Activated T-cell treated with anti-CD3 and anti-CD28 coated beads, Interleukin-2, amount 50 U/mL, for 24 hours (primary cell): ENCODE measurements around the gene ZC3H14.

Experiments
- DNase-seq: peaks from one replicate; pipeline ENCODE4 v3.0.0-alpha.2; 2020
- H3K27ac Mint-ChIP-seq: 2 replicates; pipeline ENCODE4 v1.8.0; 2020; ENCODE audit warnings: mild to moderate bottlenecking, mixed read lengths
- H3K27me3 Mint-ChIP-seq: 2 replicates; pipeline ENCODE4 v1.8.0; 2020; ENCODE audit warnings: mixed read lengths
- H3K36me3 Mint-ChIP-seq: 2 replicates; pipeline ENCODE4 v1.8.0; 2020; ENCODE audit warnings: low read depth, mixed read lengths
- H3K4me1 Mint-ChIP-seq: 2 replicates; pipeline ENCODE4 v1.8.0; 2020; ENCODE audit warnings: low read depth, mixed read lengths
- H3K4me3 Mint-ChIP-seq: 2 replicates; pipeline ENCODE4 v1.8.0; 2020; ENCODE audit warnings: mild to moderate bottlenecking, moderate library complexity, mixed read lengths
- H3K9me3 Mint-ChIP-seq: 2 replicates; pipeline ENCODE4 v1.8.0; 2020; ENCODE audit warnings: mixed read lengths

The ZC3H14 gene

DNA sequence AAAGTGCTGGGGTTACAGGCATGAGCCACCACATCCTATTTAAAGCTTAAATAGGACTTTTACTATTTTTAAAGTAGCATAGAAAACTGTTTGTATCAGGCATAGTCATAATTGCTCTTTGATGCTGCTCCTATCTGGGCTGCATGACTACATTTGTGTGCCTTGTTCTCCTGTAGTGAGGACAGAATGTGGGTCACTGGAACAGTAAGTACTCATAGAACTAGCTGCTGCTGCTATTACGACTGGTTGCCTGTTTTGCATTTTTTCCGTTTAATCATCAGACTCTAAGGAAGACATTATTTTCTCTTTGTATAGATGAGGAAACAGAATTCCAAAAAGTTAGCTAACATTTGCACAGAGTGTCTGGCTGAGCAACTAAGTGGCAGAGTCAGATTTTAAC lies 42.8 kb downstream of the ZC3H14 start:
- no peaks in the 10 kb centered on the region for H3K27me3 Mint-ChIP-seq
- DNase-seq: no peak
- H3K36me3 Mint-ChIP-seq: peaks cover 95% of the 10 kb centered on the region
- H3K4me3 Mint-ChIP-seq: no peak overlapping the region
- H3K4me1 Mint-ChIP-seq: peaks cover 27% of the 10 kb centered on the region
- H3K9me3 Mint-ChIP-seq: no peaks in the 10 kb centered on the region
- H3K27ac Mint-ChIP-seq: peak overlapping the region; percentile 66

GRCh38 chr14:88607829-88608228 lies 45.0 kb downstream of the ZC3H14 start:
- H3K36me3 Mint-ChIP-seq: peaks cover 93% of the 10 kb centered on the region

DNA sequence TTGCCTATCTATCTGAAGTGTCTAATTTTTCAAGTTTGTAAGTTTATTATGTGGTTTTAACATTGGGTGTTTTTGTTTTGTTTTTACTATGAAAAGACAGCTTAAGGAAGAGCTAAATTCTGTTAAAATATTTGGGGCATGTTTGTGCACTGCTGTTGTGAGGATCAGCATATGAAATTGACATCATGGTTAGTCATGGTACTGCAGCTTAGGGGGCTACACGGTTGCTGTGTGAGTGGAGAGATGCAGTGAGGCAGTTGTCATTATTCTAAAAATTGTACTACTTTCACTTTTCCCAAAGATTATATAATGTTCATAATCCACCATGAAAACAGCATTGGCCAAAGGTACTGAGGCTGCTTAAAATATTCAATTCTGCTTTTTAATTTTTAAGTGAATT lies 49.0 kb downstream of the ZC3H14 start:
- no peaks in the 10 kb centered on the region for H3K9me3 Mint-ChIP-seq
- H3K36me3 Mint-ChIP-seq: peaks cover 93% of the 10 kb centered on the region
- DNase-seq: no peak
- peak overlapping the region; percentile 31 for H3K27ac Mint-ChIP-seq
- peaks cover 19% of the 10 kb centered on the region for H3K4me1 Mint-ChIP-seq
- no peaks in the 10 kb centered on the region for H3K27me3 Mint-ChIP-seq
- no peak overlapping the region for H3K4me3 Mint-ChIP-seq

More at GRCh38 chr14:88607829-88608228, 45.0 kb downstream of the ZC3H14 start:
- Mint-ChIP-seq H3K4me3 (no peak overlapping the region), H3K27me3 (no peaks in the 10 kb centered on the region), H3K9me3 (no peaks in the 10 kb centered on the region), H3K4me1 (peaks cover 21% of the 10 kb centered on the region), H3K27ac (no peak overlapping the region)
- DNase-seq: no peak

DNA sequence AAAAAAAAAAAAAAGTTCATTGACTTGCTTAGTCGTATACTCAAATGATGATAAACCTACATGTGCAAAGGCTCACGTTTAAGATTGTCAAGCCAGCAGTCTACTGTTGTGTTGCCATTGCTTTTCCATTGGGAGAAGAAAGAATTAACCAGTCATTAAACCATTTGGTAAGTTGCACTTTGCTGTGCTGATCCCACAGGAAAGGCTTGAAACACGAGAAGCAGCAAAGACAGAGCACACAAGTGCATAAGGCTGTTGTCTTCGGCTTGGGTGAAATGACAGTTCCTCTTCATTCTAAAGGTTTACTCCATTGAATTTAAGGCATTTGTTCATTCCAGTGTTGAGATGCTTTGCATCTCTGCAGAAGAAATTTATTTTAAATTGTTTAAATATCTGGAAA lies 50.1 kb downstream of the ZC3H14 start:
- no peaks in the 10 kb centered on the region for H3K27me3 Mint-ChIP-seq
- H3K36me3 Mint-ChIP-seq: peaks cover 90% of the 10 kb centered on the region
- H3K4me1 Mint-ChIP-seq: peaks cover 17% of the 10 kb centered on the region
- H3K4me3 Mint-ChIP-seq: no peak overlapping the region
- H3K9me3 Mint-ChIP-seq: no peaks in the 10 kb centered on the region
- peak overlapping the region; percentile 12 for H3K27ac Mint-ChIP-seq
- no peak for DNase-seq

GRCh38 chr14:88613552-88614010 lies 50.7 kb downstream of the ZC3H14 start:
- Mint-ChIP-seq H3K9me3 (no peaks in the 10 kb centered on the region), H3K36me3 (peaks cover 91% of the 10 kb centered on the region), H3K4me1 (peaks cover 17% of the 10 kb centered on the region), H3K27me3 (no peaks in the 10 kb centered on the region), H3K4me3 (no peak overlapping the region), H3K27ac (peak overlapping the region; percentile 67)
- no peak for DNase-seq

DNA sequence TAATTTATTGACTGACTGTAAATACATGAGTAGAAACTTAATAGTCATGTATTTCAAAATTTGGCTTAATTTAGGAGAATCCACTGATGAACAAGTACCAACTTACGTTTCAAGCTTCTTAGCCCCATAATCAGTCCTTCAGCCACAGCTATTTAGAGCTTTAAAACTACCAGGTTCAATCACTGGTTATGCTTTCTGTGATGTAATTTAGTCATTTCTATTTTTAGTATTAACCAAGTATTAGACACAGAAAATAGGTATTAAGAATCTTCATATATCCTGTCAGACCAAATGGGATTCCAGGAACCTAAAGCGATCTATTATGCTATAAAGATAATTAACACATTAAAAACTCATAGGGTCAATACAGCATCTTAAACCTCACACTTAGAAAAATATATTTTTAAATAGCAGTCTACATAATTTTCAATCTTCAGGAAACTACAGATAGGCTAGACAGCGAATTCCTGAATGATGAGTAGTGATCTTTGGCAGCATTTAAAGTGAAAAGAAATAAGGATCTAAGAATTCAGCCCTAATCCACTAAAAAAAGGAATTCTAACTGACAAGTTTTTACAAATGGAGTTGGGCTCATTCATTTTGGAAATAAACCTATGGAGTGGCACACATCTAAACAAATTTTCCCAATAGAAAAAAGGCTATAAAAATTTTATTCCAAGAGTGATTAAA lies 51.5 kb downstream of the ZC3H14 start:
- Mint-ChIP-seq H3K36me3 (peaks cover 85% of the 10 kb centered on the region), H3K4me3 (no peak overlapping the region), H3K27me3 (no peaks in the 10 kb centered on the region)

DNA sequence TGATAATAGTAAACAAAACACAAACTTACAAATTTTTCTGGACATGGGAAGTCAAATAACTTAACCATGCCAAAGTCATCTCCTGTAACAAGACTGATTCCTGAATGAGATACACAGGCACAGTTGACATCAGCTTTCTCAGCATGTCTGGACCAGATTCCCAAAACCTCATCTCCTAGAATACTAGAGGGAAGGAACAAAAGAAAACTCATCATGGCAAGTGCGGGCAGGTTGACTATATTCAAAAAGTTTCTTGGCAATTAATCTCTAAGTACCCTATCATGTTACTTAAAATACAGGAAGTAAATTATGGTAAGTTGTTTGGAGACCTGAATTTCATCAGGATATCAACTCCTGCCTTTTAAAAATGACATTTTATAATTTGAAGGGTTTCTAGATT lies 53.9 kb downstream of the ZC3H14 start:
- peaks cover 17% of the 10 kb centered on the region for H3K4me1 Mint-ChIP-seq
- no peak overlapping the region for H3K4me3 Mint-ChIP-seq
- no peaks in the 10 kb centered on the region for H3K9me3 Mint-ChIP-seq
- no peaks in the 10 kb centered on the region for H3K27me3 Mint-ChIP-seq
- H3K36me3 Mint-ChIP-seq: peaks cover 76% of the 10 kb centered on the region
- DNase-seq: no peak
- peak overlapping the region; percentile 32 for H3K27ac Mint-ChIP-seq

More for the DNA sequence above, 51.5 kb downstream of the ZC3H14 start:
- Mint-ChIP-seq H3K9me3 (no peaks in the 10 kb centered on the region), H3K4me1 (peaks cover 17% of the 10 kb centered on the region), H3K27ac (peak overlapping the region; percentile 67)
- no peak for DNase-seq

- Mint-ChIP-seq H3K9me3 (no peaks in the 10 kb centered on the region), H3K4me3 (no peak overlapping the region), H3K27me3 (no peaks in the 10 kb centered on the region), H3K4me1 (peaks cover 13% of the 10 kb centered on the region), H3K36me3 (peaks cover 75% of the 10 kb centered on the region), H3K27ac (no peak overlapping the region)
- no peak for DNase-seq
These were observed 54.6 kb downstream of the ZC3H14 start for GRCh38 chr14:88617479-88617878.

- H3K27me3 Mint-ChIP-seq: no peaks in the 10 kb centered on the region
- no peak overlapping the region for H3K4me3 Mint-ChIP-seq
- H3K27ac Mint-ChIP-seq: no peak overlapping the region
- H3K36me3 Mint-ChIP-seq: peaks cover 68% of the 10 kb centered on the region
- peaks cover 7% of the 10 kb centered on the region for H3K4me1 Mint-ChIP-seq
- no peaks in the 10 kb centered on the region for H3K9me3 Mint-ChIP-seq
- DNase-seq: no peak
These were observed 55.6 kb downstream of the ZC3H14 start for GRCh38 chr14:88618476-88618875.

GRCh38 chr14:88621100-88621499 lies 58.3 kb downstream of the ZC3H14 start:
- Mint-ChIP-seq H3K36me3 (peaks cover 56% of the 10 kb centered on the region), H3K4me1 (no peaks in the 10 kb centered on the region), H3K27me3 (no peaks in the 10 kb centered on the region), H3K27ac (no peak overlapping the region), H3K4me3 (no peak overlapping the region), H3K9me3 (no peaks in the 10 kb centered on the region)
- DNase-seq: no peak

- H3K36me3 Mint-ChIP-seq: peaks cover 34% of the 10 kb centered on the region
- H3K27ac Mint-ChIP-seq: no peak overlapping the region
- DNase-seq: no peak
- H3K4me1 Mint-ChIP-seq: no peaks in the 10 kb centered on the region
- H3K27me3 Mint-ChIP-seq: no peaks in the 10 kb centered on the region
- no peaks in the 10 kb centered on the region for H3K9me3 Mint-ChIP-seq
- H3K4me3 Mint-ChIP-seq: no peak overlapping the region
These were observed 62.8 kb downstream of the ZC3H14 start for GRCh38 chr14:88625671-88626070.

GRCh38 chr14:88628033-88628432 lies 65.2 kb downstream of the ZC3H14 start:
- Mint-ChIP-seq H3K4me3 (no peak overlapping the region), H3K27me3 (no peaks in the 10 kb centered on the region), H3K9me3 (no peaks in the 10 kb centered on the region), H3K36me3 (peaks cover 21% of the 10 kb centered on the region), H3K27ac (no peak overlapping the region), H3K4me1 (no peaks in the 10 kb centered on the region)
- no peak for DNase-seq

DNA sequence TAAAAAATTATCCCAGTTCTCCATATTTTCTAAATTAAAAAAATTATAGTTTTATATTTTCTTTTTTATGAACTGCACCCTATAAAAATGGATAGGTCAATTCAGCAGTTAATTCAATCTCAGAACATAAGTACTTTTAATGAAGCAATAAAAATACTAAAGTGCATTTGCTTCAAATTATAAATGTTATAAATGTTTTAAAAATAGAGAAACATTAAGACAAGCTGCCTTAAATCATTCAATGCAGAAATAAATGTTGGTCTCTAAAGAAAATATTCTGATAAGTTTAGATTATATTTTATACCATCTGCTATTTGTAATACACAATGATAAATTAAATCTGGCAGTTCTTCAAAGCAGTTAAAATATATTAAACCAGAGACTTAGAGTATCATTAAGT lies 65.6 kb downstream of the ZC3H14 start:
- Mint-ChIP-seq H3K9me3 (no peaks in the 10 kb centered on the region), H3K4me1 (no peaks in the 10 kb centered on the region), H3K4me3 (no peak overlapping the region), H3K27me3 (no peaks in the 10 kb centered on the region), H3K36me3 (peaks cover 21% of the 10 kb centered on the region), H3K27ac (no peak overlapping the region)
- DNase-seq: no peak

DNA sequence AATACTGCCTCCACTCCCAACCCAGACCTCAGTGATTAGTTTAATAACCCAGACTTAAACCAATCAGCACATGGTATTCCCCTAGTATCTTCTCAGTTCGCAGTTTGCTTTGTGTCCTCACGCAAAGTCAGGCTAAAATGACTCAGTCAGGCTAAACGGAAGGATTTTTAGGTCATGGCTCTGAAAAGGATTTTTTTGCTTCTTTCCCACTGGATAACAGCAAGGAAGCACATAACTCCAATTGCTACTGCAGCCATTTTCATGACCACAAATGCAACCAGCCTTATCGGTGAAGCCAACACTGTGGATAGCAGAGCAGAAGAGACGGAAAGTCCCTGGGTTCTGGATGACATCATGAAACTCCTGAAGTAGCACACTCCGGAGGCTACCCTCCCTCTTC lies 67.7 kb downstream of the ZC3H14 start:
- H3K4me3 Mint-ChIP-seq: no peak overlapping the region
- H3K4me1 Mint-ChIP-seq: no peaks in the 10 kb centered on the region
- H3K36me3 Mint-ChIP-seq: peaks cover 13% of the 10 kb centered on the region
- no peak overlapping the region for H3K27ac Mint-ChIP-seq
- H3K9me3 Mint-ChIP-seq: no peaks in the 10 kb centered on the region
- no peaks in the 10 kb centered on the region for H3K27me3 Mint-ChIP-seq
- DNase-seq: no peak

DNA sequence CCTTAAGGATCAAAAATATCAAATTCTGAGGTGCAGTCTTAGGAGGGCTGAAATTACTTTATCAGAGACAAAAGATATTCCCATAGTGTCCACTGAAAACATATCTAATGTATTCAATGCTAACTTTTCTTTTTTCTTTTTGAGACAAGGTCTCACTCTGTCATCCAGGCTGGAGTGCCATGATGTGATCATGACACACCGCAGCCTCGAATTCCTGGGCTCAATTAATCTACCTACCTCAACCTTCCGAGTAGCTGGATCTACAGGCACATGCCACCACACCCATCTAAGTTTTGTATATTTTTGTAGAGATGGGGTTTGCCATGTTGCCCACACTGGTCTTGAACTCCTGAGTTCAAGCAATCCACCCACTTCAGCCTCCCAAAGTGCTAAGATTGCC lies 68.3 kb downstream of the ZC3H14 start:
- no peaks in the 10 kb centered on the region for H3K4me1 Mint-ChIP-seq
- no peak for DNase-seq
- H3K9me3 Mint-ChIP-seq: no peaks in the 10 kb centered on the region
- H3K36me3 Mint-ChIP-seq: peaks cover 12% of the 10 kb centered on the region
- H3K27me3 Mint-ChIP-seq: no peaks in the 10 kb centered on the region
- no peak overlapping the region for H3K27ac Mint-ChIP-seq
- no peak overlapping the region for H3K4me3 Mint-ChIP-seq

GRCh38 chr14:88632512-88632911 lies 69.7 kb downstream of the ZC3H14 start:
- Mint-ChIP-seq H3K36me3 (peaks cover 17% of the 10 kb centered on the region), H3K27ac (no peak overlapping the region), H3K4me1 (no peaks in the 10 kb centered on the region), H3K27me3 (no peaks in the 10 kb centered on the region), H3K4me3 (no peak overlapping the region), H3K9me3 (no peaks in the 10 kb centered on the region)
- no peak for DNase-seq
